HG03196 (cell line): ENCODE measurements around the gene SPDYC.

Experiments
- ATAC-seq: cut with Tn5 transposase; IDR thresholded peaks from one replicate; pipeline ENCODE4 v1.9.1; 2021; ENCODE audit not compliant: unreplicated experiment

SPDYC gene

GRCh38 chr11:65221026-65221425 lies 51.0 kb downstream of the SPDYC start:
- no peak for ATAC-seq
